A673 (cell line): ENCODE data around the gene SLC47A2. TPM values are rescaled to one million over a fixed set of nuclear protein-coding genes. Genes with fewer than 3 reads are reported as not detected.

Experiments
- BruUV-seq: library from RNA; stranded (reverse); fragments of 400-500 nt; replicated peaks from 2 replicates; lab custom pipeline; 2021; lab: Mats Ljungman, UMichigan
- CTCF ChIA-PET: fragments of 300-600 bp; sonication (Branson Sonifier 250); formaldehyde crosslinking; loops from one replicate; lab custom pipeline; 2022; ENCODE audit warnings: antibody characterized with exemption; lab: Charles Lee
- POLR2A ChIA-PET: fragments of 300-600 bp; sonication (Branson Sonifier 250); formaldehyde crosslinking; loops from one replicate; lab custom pipeline; 2022; ENCODE audit warnings: antibody characterized with exemption; ENCODE audit not compliant: low non-redundant PET; lab: Charles Lee
- DNase-seq: peaks from one replicate; pipeline ENCODE4 v3.0.0-alpha.2; 2015; ENCODE audit warnings: low spot score
- H3K27ac ChIP-seq: fragments of 200-600 bp; sonication (generic); 2 replicates; pipeline ENCODE4 v1.5.1; 2016; ENCODE audit warnings: mixed run types, low read depth, mild to moderate bottlenecking, mixed read lengths, antibody characterized with exemption, low read length; ENCODE audit not compliant: poor library complexity, severe bottlenecking
- H3K27me3 ChIP-seq: fragments of 200-600 bp; sonication (generic); replicated peaks from 2 replicates; pipeline ENCODE4 v1.6.1; 2017; ENCODE audit warnings: mixed run types, low read depth, mild to moderate bottlenecking, mixed read lengths, antibody characterized with exemption, low read length; ENCODE audit not compliant: insufficient read depth, poor library complexity
- H3K36me3 ChIP-seq: fragments of 200-600 bp; sonication (generic); 2 replicates; pipeline ENCODE4 v1.6.1; 2016; ENCODE audit warnings: mixed run types, mild to moderate bottlenecking, mixed read lengths, antibody characterized with exemption, low read length; ENCODE audit not compliant: insufficient read depth, poor library complexity, severe bottlenecking
- H3K4me1 ChIP-seq: fragments of 200-600 bp; sonication (generic); 2 replicates; pipeline ENCODE4 v1.6.1; 2017; ENCODE audit warnings: mixed run types, mild to moderate bottlenecking, mixed read lengths, antibody characterized with exemption, low read length; ENCODE audit not compliant: insufficient read depth, poor library complexity, severe bottlenecking
- H3K4me3 ChIP-seq: fragments of 200-600 bp; sonication (generic); 2 replicates; pipeline ENCODE4 v1.5.1; 2016; ENCODE audit warnings: low read depth, mixed run types, mild to moderate bottlenecking, mixed read lengths, low read length; ENCODE audit not compliant: poor library complexity, severe bottlenecking
- H3K9me3 ChIP-seq: fragments of 200-600 bp; sonication (generic); 2 replicates; pipeline ENCODE4 v1.6.1; 2016; ENCODE audit warnings: mixed run types, low read depth, mild to moderate bottlenecking, mixed read lengths, antibody characterized with exemption, low read length; ENCODE audit not compliant: poor library complexity, severe bottlenecking
- EZH2 ChIP-seq: fragments of 200-600 bp; sonication (generic); IDR thresholded peaks from 2 replicates; pipeline ENCODE4 v1.6.1; 2017; ENCODE audit warnings: borderline replicate concordance, low read depth, mild to moderate bottlenecking, mixed read lengths, antibody characterized with exemption, low read length; ENCODE audit not compliant: poor library complexity, severe bottlenecking
- intact Hi-C: fragments of 100-400 bp; cut with micrococcal nuclease; formaldehyde crosslinking; loops from one replicate; pipeline ENCODE4 v1.10.0; 2022; ENCODE audit not compliant: unreplicated experiment
- total RNA-seq: library from RNA; stranded (reverse); gene quantifications from 2 replicates; pipeline ENCODE4 v1.2.3, GENCODE V29; 2021
- TF ChIP-seq, protein P1 (sequence below): fragments of 300-800, 200-600 bp; sonication (generic); conservative IDR thresholded peaks from 2 replicates; pipeline ENCODE4 v1.5.1; 2017; ENCODE audit warnings: low read depth, mild to moderate bottlenecking, antibody characterized with exemption, low read length, moderate library complexity, mixed read lengths

Gene SLC47A2
- total RNA-seq, 1 experiment from 2014 or later = not detected

DNA sequence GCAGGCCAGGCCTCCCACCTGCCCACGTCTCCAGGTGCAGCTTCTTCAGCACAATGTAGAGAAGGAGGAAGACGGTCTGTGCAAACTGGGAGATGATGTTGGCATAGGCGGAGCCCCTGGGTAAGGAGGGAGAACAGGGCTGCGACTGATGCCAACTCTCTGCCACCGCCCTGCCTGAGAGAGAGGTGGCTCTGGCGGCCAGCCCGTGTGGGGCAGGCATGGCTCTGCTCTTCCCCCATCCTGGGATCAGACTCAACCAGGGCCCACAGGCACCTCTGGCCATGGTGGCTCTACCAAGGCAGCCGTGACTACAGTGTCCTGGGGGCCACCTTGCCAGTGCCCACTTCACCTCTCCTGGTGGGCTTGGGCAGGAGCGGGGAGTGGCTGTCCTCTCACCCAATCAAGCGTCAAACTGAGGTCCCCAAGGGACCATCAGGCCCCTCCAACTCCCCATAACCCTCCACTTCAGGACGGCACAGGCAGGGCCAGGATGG is 8.6 kb downstream of the SLC47A2 start:
- BruUV-seq = no TSS peak
- Histone ChIP-seq H3K36me3 (no peaks in the 10 kb centered on the region), H3K27ac (no peak overlapping the region), H3K9me3 (no peaks in the 10 kb centered on the region), H3K4me3 (no peak overlapping the region), H3K4me1 (peaks cover 16% of the 10 kb centered on the region), H3K27me3 (no peaks in the 10 kb centered on the region)
- TF ChIP-seq, protein P1, sequence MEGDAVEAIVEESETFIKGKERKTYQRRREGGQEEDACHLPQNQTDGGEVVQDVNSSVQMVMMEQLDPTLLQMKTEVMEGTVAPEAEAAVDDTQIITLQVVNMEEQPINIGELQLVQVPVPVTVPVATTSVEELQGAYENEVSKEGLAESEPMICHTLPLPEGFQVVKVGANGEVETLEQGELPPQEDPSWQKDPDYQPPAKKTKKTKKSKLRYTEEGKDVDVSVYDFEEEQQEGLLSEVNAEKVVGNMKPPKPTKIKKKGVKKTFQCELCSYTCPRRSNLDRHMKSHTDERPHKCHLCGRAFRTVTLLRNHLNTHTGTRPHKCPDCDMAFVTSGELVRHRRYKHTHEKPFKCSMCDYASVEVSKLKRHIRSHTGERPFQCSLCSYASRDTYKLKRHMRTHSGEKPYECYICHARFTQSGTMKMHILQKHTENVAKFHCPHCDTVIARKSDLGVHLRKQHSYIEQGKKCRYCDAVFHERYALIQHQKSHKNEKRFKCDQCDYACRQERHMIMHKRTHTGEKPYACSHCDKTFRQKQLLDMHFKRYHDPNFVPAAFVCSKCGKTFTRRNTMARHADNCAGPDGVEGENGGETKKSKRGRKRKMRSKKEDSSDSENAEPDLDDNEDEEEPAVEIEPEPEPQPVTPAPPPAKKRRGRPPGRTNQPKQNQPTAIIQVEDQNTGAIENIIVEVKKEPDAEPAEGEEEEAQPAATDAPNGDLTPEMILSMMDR = no peak
- no peak for TF ChIP-seq EZH2
- ChIA-PET POLR2A (no interaction called here), CTCF (no interaction called here)
- no peak for DNase-seq
- intact Hi-C loops = no loop called here

DNA sequence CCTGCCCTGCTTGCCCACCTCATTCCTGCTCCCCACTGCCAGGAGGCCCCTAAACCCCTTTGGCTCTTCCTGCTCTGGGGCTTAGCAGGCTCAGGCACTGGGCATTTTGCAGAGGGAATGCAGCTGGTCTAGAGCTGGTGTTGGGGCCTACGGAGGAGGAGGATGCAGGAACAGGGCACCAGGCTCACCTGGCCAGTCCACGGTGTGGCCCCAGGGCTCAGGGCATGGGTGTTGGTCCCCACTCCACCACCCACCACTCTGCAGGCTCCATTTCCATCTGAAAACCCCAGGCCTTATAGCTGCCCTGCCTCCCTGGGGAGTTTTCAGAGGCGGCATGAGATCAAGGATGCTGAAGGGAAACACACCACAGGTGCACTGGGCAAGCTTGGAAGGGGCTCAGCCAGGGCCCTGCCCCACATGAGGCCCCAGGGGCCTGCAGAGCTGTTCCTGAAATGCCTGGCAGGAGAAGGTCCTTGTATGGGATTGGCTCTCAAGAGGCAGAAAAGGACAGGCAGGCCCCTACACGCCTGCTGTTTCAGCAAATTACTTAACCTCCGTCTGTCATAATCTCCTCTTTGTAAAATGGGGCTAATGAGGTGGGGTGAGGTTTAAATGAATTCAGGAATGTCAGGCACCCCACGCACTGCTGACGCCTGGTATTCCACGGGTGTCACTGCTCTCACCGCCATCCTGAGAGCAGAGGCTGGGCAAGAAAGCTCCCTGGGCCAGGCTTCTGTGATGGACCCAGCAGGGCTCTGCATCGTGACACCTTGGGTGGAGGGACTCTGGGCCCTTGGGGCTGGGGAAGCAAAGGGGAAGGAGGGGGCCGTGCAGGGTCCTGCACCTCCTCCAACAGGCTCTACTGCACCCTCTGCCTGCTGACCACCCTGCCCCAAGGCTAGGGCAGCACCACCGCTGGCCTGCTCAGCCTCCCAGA is 9.3 kb downstream of the SLC47A2 start:
- H3K4me1 ChIP-seq = peaks cover 16% of the 10 kb centered on the region
- no TSS peak for BruUV-seq
- POLR2A ChIA-PET = no interaction called here
- intact Hi-C loops = no loop called here
- TF ChIP-seq, protein P1 = no peak
- no peak for TF ChIP-seq EZH2
- peak; percentile 33 for DNase-seq
- H3K4me3 ChIP-seq = no peak overlapping the region
- H3K36me3 ChIP-seq = no peaks in the 10 kb centered on the region
- H3K27me3 ChIP-seq = no peaks in the 10 kb centered on the region
- peak overlapping the region; percentile 56 for H3K27ac ChIP-seq
- H3K9me3 ChIP-seq = no peaks in the 10 kb centered on the region
- CTCF ChIA-PET = no interaction called here

DNA sequence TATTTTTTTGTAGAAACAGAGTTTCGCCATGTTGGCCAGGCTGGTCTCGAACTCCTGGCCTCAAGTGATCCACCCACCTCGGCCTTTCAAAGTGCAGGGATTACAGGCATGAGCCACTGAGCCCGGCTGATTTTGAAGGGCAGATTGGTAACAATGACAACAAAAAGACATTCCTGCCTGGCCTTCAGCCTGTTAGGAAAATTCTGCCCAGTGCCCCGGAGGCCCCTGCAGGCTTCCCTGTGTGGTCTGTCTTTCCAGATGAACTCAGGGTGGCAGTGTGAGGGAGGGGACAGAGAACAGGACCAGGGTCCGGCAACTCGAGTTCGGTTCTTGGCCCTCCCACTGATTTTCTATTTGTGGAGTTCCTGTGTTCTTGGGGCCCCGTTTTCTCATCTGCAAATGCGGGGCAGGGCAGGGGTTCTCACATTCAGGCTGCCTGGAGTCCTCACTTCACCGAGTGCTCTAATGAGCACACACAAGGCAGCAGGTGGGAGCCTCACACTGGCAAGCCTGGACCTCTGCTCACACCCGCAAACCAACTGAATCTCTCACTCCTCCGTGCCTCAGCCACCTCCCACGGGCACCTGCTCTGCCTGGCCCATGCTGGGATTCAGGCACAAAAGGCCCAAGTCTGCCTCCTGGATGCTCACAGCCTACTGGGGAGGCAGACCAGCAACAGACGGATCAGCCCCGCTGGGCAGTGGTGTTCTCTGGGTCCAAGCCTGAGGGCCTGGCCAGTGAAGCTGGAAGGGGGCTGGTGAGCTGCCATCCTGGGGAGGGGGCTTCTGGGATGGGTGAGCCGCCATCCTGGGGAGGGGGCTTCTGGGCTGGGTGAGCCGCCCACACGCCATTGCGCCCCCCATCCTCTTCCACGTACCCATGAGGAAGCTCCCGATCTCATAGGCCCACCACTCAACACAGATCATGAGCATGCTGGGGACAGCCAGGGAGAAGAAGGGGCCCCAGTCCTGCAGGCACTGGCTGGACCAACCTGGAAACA is 10.3 kb downstream of the SLC47A2 start:
- intact Hi-C loops = no loop called here
- Histone ChIP-seq H3K4me1 (peaks cover 16% of the 10 kb centered on the region), H3K4me3 (no peak overlapping the region), H3K27ac (peak overlapping the region; percentile 56), H3K36me3 (no peaks in the 10 kb centered on the region), H3K9me3 (no peaks in the 10 kb centered on the region), H3K27me3 (no peaks in the 10 kb centered on the region)
- TF ChIP-seq EZH2 = no peak
- TF ChIP-seq, protein P1 = no peak
- ChIA-PET POLR2A (no interaction called here), CTCF (no interaction called here)
- DNase-seq = no peak
- BruUV-seq = no TSS peak
